ENCODE results near the gene TRIM67.

TRIM67 gene

DNA sequence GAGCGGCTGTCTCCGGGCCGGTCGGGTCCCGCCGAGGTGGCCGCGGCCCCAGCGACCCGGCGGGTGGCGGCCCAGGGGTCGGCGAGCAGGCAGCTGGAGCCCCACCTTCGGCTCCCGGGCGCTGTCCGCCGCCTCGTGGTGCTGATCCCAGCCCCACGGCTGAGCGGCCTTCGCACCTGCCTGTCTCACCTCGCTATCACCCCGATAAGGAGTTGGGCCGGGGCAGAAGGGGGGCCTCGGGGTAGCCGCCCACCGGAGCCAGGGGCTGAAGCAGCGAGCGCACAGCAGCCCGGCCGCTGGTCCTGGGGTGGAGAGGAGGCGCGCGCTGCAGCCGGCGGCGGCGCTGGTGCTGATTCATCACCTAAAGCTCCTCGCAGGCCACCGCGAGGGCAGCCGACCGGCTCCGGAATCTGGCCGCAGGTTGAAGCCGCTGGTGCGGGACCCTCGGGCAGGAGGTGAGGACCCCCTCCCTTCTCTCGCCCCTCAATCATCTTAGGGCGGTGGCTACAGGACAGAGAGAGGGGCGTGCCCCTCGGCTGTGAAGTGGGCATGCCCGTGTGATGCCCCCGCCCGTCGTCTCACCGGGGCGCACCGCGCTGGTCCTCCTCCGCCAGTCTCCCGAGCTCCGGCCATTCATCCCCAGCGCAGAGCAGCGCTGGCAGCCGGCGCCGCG lies 575 bp downstream of the TRIM67 start:
- no peak for DNase-seq (ENCODE audit: low spot score)
- Histone ChIP-seq H3K9me3 (ENCODE audit: severe bottlenecking) (no peaks in the 10 kb centered on the region), H3K27me3 (ENCODE audit: insufficient read depth, poor library complexity, severe bottlenecking) (peaks cover 71% of the 10 kb centered on the region), H3K36me3 (ENCODE audit: low read depth) (no peaks in the 10 kb centered on the region), H3K4me1 (ENCODE audit: insufficient read depth, poor library complexity, severe bottlenecking) (no peaks in the 10 kb centered on the region), H3K4me3 (ENCODE audit: severe bottlenecking) (no peak overlapping the region), H3K27ac (ENCODE audit: poor library complexity, severe bottlenecking) (no peak overlapping the region)
- TF ChIP-seq, protein P1, sequence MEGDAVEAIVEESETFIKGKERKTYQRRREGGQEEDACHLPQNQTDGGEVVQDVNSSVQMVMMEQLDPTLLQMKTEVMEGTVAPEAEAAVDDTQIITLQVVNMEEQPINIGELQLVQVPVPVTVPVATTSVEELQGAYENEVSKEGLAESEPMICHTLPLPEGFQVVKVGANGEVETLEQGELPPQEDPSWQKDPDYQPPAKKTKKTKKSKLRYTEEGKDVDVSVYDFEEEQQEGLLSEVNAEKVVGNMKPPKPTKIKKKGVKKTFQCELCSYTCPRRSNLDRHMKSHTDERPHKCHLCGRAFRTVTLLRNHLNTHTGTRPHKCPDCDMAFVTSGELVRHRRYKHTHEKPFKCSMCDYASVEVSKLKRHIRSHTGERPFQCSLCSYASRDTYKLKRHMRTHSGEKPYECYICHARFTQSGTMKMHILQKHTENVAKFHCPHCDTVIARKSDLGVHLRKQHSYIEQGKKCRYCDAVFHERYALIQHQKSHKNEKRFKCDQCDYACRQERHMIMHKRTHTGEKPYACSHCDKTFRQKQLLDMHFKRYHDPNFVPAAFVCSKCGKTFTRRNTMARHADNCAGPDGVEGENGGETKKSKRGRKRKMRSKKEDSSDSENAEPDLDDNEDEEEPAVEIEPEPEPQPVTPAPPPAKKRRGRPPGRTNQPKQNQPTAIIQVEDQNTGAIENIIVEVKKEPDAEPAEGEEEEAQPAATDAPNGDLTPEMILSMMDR (IDR thresholded peaks at IDR 0.05; ENCODE audit: poor library complexity, severe bottlenecking): no peak
- peak; percentile 48; the same call in 2 of the 3 replicates for ATAC-seq (ENCODE audit: low read depth)

DNA sequence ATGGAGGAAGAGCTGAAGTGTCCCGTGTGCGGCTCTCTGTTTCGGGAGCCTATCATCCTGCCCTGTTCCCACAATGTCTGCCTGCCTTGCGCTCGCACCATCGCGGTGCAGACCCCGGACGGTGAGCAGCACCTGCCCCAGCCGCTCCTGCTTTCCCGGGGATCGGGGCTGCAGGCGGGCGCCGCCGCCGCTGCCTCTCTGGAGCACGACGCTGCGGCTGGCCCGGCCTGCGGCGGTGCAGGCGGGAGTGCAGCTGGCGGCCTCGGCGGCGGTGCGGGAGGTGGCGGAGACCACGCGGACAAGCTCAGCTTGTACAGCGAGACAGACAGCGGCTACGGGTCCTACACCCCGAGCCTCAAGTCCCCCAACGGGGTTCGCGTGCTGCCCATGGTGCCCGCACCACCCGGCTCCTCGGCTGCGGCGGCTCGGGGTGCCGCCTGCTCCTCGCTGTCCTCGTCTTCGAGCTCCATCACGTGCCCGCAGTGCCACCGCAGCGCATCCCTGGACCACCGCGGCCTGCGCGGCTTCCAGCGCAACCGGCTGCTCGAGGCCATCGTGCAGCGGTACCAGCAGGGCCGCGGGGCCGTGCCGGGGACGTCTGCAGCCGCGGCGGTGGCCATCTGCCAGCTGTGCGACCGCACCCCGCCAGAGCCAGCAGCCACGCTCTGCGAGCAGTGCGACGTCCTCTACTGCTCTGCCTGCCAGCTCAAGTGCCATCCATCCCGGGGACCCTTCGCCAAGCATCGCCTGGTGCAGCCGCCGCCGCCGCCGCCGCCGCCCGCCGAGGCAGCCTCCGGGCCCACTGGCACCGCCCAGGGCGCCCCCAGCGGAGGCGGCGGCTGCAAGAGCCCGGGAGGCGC lies 1.3 kb downstream of the TRIM67 start:
- TF ChIP-seq, protein P1 (IDR thresholded peaks at IDR 0.05; ENCODE audit: poor library complexity, severe bottlenecking): no peak
- Histone ChIP-seq H3K4me1 (ENCODE audit: insufficient read depth, poor library complexity, severe bottlenecking) (no peaks in the 10 kb centered on the region), H3K9me3 (ENCODE audit: severe bottlenecking) (no peaks in the 10 kb centered on the region), H3K27ac (ENCODE audit: poor library complexity, severe bottlenecking) (no peak overlapping the region), H3K36me3 (ENCODE audit: low read depth) (no peaks in the 10 kb centered on the region), H3K27me3 (ENCODE audit: insufficient read depth, poor library complexity, severe bottlenecking) (peaks cover 71% of the 10 kb centered on the region), H3K4me3 (ENCODE audit: severe bottlenecking) (no peak overlapping the region)
- ATAC-seq (ENCODE audit: low read depth) (no peak; the same call in 2 of the 3 replicates), DNase-seq (ENCODE audit: low spot score) (no peak)

DNA sequence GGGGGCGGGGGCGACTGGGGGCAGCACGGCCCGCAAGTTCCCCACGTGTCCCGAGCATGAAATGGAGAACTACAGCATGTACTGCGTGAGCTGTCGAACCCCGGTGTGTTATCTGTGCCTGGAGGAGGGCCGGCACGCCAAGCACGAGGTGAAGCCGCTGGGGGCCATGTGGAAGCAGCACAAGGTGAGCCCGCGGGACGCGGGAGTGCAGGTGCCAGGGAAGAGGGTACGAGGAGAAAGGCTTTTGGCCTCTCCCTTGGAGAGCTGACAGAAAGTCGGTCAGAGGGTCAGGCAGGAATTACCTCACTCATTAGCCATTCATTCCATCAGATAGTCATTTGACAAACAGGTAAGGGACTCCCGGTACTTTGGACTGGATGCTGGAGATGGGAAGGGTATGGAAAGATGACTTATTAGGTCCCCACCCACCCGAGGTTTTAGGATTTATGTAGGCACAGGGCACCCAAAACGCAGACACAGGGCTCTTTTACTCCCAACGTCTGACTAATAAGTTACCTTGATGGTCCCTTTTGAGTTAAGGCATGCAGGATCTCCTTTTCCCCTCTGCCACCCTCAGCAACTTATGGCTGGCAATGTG lies 2.1 kb downstream of the TRIM67 start:
- peaks cover 71% of the 10 kb centered on the region for H3K27me3 ChIP-seq (ENCODE audit: insufficient read depth, poor library complexity, severe bottlenecking)
- ATAC-seq (ENCODE audit: low read depth) (no peak), DNase-seq (ENCODE audit: low spot score) (no peak)
- no peaks in the 10 kb centered on the region for H3K4me1 ChIP-seq (ENCODE audit: insufficient read depth, poor library complexity, severe bottlenecking)
- H3K36me3 ChIP-seq (ENCODE audit: low read depth): no peaks in the 10 kb centered on the region
- TF ChIP-seq, protein P1 (IDR thresholded peaks at IDR 0.05; ENCODE audit: poor library complexity, severe bottlenecking): no peak
- H3K27ac ChIP-seq (ENCODE audit: poor library complexity, severe bottlenecking): no peak overlapping the region
- no peak overlapping the region for H3K4me3 ChIP-seq (ENCODE audit: severe bottlenecking)
- H3K9me3 ChIP-seq (ENCODE audit: severe bottlenecking): no peaks in the 10 kb centered on the region

DNA sequence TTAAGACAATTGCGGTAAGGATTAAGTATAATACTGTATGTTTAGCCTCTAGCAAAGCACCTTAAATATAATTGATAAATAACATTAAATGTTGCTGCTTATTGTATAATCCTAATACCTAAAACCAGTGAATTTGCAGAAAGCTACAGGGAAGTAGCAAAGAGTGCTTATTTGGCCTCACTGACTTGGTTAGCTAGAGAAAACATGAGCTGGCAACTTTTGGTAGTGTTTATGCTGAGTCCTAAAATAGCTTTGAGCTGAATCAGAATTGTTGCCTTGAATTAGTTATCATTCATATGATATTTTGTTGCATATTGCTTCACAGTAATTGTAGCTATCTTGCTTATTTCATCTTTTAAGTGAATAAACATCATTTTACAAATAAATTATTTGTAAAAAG lies 3.5 kb downstream of the TRIM67 start:
- H3K4me3 ChIP-seq (ENCODE audit: severe bottlenecking): no peak overlapping the region
- no peak overlapping the region for H3K27ac ChIP-seq (ENCODE audit: poor library complexity, severe bottlenecking)
- TF ChIP-seq, protein P1 (IDR thresholded peaks at IDR 0.05; ENCODE audit: poor library complexity, severe bottlenecking): no peak
- no peaks in the 10 kb centered on the region for H3K36me3 ChIP-seq (ENCODE audit: low read depth)
- no peak for ATAC-seq (ENCODE audit: low read depth)
- no peak for DNase-seq (ENCODE audit: low spot score)
- no peaks in the 10 kb centered on the region for H3K4me1 ChIP-seq (ENCODE audit: insufficient read depth, poor library complexity, severe bottlenecking)
- no peaks in the 10 kb centered on the region for H3K9me3 ChIP-seq (ENCODE audit: severe bottlenecking)
- H3K27me3 ChIP-seq (ENCODE audit: insufficient read depth, poor library complexity, severe bottlenecking): peaks cover 61% of the 10 kb centered on the region
